PC-3 (cell line): ENCODE data around the gene GDPD3. TPM values are rescaled to one million over a fixed set of nuclear protein-coding genes. Genes with fewer than 3 reads are reported as not detected.
A peak's percentile ranks its signal among the peaks of the same experiment; 100 is the strongest.

Source experiments
- ATAC-seq: fragments of 200-7000 bp; cut with Tn5 transposase; 2 replicates; pipeline ENCODE4 v1.9.1; 2020; ENCODE audit warnings: mild to moderate bottlenecking, moderate library complexity
- BruUV-seq: library from RNA; stranded (reverse); fragments of 400-500 nt; replicated peaks from 2 replicates; lab custom pipeline; 2021; lab: Mats Ljungman, UMichigan
- CTCF ChIA-PET: fragments of 300-600 bp; sonication (Branson Sonifier 250); formaldehyde crosslinking; loops from one replicate; lab custom pipeline; 2022; ENCODE audit warnings: antibody characterized with exemption; lab: Charles Lee
- POLR2A ChIA-PET: fragments of 300-600 bp; sonication (Branson Sonifier 250); formaldehyde crosslinking; loops from one replicate; lab custom pipeline; 2022; ENCODE audit warnings: antibody characterized with exemption; ENCODE audit not compliant: unreplicated experiment; lab: Charles Lee
- DNase-seq: peaks from one replicate; pipeline ENCODE4 v3.0.0-alpha.2; 2015
- H2AFZ ChIP-seq: fragments of 300-600 bp; sonication (generic); 2 replicates; pipeline ENCODE4 v1.6.0; 2016; ENCODE audit warnings: antibody characterized with exemption, low read length
- H3F3A ChIP-seq: fragments of 300-600 bp; sonication (generic); one replicate; pipeline ENCODE4 v1.6.0; 2017; ENCODE audit warnings: antibody characterized with exemption, low read length, control low read depth, mild to moderate bottlenecking; ENCODE audit not compliant: unreplicated experiment
- H3K27ac ChIP-seq: fragments of 300-600 bp; sonication (generic); 2 replicates; pipeline ENCODE4 v1.5.1; 2016; ENCODE audit warnings: mild to moderate bottlenecking, low read length
- H3K27me3 ChIP-seq: fragments of 300-600 bp; sonication (generic); 2 replicates; pipeline ENCODE4 v1.6.1; 2016; ENCODE audit warnings: low read length, mixed read lengths
- H3K36me3 ChIP-seq: fragments of 300-600 bp; sonication (generic); 2 replicates; pipeline ENCODE4 v1.6.1; 2016; ENCODE audit warnings: low read depth, mixed run types, low read length, mixed read lengths
- H3K4me1 ChIP-seq: fragments of 300-600 bp; sonication (generic); 2 replicates; pipeline ENCODE4 v1.5.1; 2016; ENCODE audit warnings: low read length; ENCODE audit not compliant: insufficient read depth
- H3K4me2 ChIP-seq: fragments of 300-600 bp; sonication (generic); 2 replicates; pipeline ENCODE4 v1.6.0; 2016; ENCODE audit warnings: low read length
- H3K4me3 ChIP-seq: fragments of 300-600 bp; sonication (generic); 2 replicates; pipeline ENCODE4 v1.5.1; 2016; ENCODE audit warnings: mild to moderate bottlenecking, low read length, mixed read lengths
- H3K79me2 ChIP-seq: fragments of 300-600 bp; sonication (generic); 2 replicates; pipeline ENCODE4 v1.6.1; 2017; ENCODE audit warnings: low read length, mixed read lengths
- H3K9ac ChIP-seq: fragments of 300-600 bp; sonication (generic); 2 replicates; pipeline ENCODE4 v1.6.0; 2016; ENCODE audit warnings: mild to moderate bottlenecking, low read length
- H3K9me2 ChIP-seq: fragments of 300-600 bp; sonication (generic); replicated peaks from 2 replicates; pipeline ENCODE4 v1.6.1; 2016; ENCODE audit warnings: mixed run types, low read length, mixed read lengths
- H3K9me3 ChIP-seq: fragments of 300-600 bp; sonication (generic); 2 replicates; pipeline ENCODE4 v1.6.1; 2016; ENCODE audit warnings: low read length, mixed read lengths
- H4K20me1 ChIP-seq: fragments of 300-600 bp; sonication (generic); 2 replicates; pipeline ENCODE4 v1.6.1; 2016; ENCODE audit warnings: low read length, mixed read lengths
- EZH2 ChIP-seq: fragments of 300-600 bp; sonication (generic); IDR thresholded peaks from one replicate; pipeline ENCODE4 v1.6.1; 2017; ENCODE audit warnings: antibody characterized with exemption, mild to moderate bottlenecking, low read length; ENCODE audit not compliant: unreplicated experiment
- EZH2phosphoT487 ChIP-seq: fragments of 300-600 bp; sonication (generic); IDR thresholded peaks from 2 replicates; pipeline ENCODE4 v1.6.1; 2018; ENCODE audit warnings: mild to moderate bottlenecking, antibody characterized with exemption, low read length, borderline replicate concordance
- intact Hi-C: fragments of 100-400 bp; cut with micrococcal nuclease; formaldehyde crosslinking; loops from 2 replicates; pipeline ENCODE4 v1.9.0; 2023
- total RNA-seq: library from RNA; depleted of rRNA; stranded (reverse); fragments of >200 nt; gene quantifications from 2 replicates; pipeline ENCODE4 v1.2.3, GENCODE V29; 2014
- TF ChIP-seq, protein P1 (sequence below): fragments of 300-600 bp; sonication (generic); conservative IDR thresholded peaks from 2 replicates; pipeline ENCODE4 v1.5.1; 2017; ENCODE audit warnings: antibody characterized with exemption, low read depth, mild to moderate bottlenecking, low read length

GDPD3 gene
- total RNA-seq, 1 experiment from 2014 or later = 3.4 TPM

DNA sequence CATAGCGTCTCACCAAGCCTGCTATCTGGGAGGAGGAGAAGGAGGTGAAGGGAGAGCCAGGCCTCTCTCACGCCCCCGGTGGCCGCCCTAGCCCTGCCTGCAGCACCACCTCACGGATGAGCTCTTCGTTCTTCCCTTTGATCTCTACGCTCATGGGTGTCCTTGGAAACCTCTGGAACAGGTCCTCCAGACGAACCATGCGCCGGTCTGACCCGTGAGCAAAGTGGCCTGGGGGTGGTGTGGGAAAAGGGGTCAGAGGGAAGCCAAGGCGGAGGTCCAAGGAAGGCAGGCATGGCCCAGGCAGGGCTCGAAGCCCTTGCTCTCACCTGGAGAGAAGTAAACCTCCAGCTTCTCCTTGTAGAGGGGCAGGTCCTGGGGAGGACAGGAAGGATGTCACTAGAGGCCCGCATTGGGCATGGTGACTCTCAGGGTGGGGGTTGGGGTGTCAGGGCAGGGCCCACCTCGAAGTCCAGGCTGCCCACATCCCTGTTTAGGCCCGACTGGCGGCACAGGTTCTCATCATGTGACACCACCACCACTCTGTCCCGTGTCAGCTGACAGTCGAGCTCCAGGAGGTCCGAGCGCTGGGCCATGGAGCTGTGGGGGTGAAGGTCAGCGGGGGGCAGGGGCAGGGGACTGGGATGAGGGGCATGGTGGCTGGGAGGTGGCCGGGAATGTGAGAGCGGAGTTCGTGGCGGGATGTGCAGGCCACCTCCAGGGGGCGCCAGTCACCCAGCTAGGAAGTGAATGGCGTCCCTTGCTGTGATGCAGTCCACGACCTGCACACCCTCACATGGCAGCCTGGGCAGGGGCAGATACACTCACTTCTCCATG, 923 bp downstream of the GDPD3 start:
- intact Hi-C loops = no loop called here
- no peaks in the 10 kb centered on the region for H3K9me3 ChIP-seq
- no peaks in the 10 kb centered on the region for H3K79me2 ChIP-seq
- no peaks in the 10 kb centered on the region for H3K36me3 ChIP-seq
- no peak overlapping the region for H3K4me3 ChIP-seq
- no peak for TF ChIP-seq EZH2phosphoT487
- no peak for TF ChIP-seq EZH2
- TF ChIP-seq, protein P1, sequence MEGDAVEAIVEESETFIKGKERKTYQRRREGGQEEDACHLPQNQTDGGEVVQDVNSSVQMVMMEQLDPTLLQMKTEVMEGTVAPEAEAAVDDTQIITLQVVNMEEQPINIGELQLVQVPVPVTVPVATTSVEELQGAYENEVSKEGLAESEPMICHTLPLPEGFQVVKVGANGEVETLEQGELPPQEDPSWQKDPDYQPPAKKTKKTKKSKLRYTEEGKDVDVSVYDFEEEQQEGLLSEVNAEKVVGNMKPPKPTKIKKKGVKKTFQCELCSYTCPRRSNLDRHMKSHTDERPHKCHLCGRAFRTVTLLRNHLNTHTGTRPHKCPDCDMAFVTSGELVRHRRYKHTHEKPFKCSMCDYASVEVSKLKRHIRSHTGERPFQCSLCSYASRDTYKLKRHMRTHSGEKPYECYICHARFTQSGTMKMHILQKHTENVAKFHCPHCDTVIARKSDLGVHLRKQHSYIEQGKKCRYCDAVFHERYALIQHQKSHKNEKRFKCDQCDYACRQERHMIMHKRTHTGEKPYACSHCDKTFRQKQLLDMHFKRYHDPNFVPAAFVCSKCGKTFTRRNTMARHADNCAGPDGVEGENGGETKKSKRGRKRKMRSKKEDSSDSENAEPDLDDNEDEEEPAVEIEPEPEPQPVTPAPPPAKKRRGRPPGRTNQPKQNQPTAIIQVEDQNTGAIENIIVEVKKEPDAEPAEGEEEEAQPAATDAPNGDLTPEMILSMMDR = peak; percentile 55
- ChIA-PET CTCF (interaction anchor here (0.6 kb wide), 1 partner anchor 66 kb away, joined by 3 read pairs; no protein-coding TSS in a partner anchor), POLR2A (no interaction called here)
- H3F3A ChIP-seq = no peaks in the 10 kb centered on the region
- no peak overlapping the region for H3K9ac ChIP-seq
- peaks cover 11% of the 10 kb centered on the region for H3K4me1 ChIP-seq
- no peak overlapping the region for H3K27ac ChIP-seq
- no peaks in the 10 kb centered on the region for H4K20me1 ChIP-seq
- BruUV-seq = no TSS peak
- peak; percentile 32 for DNase-seq
- H2AFZ ChIP-seq = no peak overlapping the region
- ATAC-seq = peak; percentile 45
- H3K9me2 ChIP-seq = no peaks in the 10 kb centered on the region
- no peaks in the 10 kb centered on the region for H3K27me3 ChIP-seq
- H3K4me2 ChIP-seq = no peak overlapping the region

DNA sequence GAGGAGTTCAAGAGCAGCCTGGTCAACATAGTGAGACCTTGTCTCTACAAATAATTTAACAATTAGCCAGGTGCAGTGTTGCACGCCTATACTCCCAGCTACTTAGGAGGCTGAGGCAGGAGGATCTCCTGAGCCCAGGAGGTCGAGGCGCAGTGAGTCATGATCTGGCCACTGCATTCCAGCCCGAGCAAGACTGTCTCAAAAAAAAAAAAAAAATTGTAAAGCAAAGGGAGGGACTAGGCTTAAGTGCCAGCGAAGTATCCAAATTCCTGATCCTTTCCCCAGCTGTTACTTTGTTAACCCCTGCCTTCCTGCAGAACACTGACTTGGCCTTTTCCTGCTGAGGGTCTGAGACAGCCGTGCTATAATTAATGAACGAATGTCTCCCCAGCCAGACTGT, 2.7 kb downstream of the GDPD3 start:
- CTCF ChIA-PET = interaction anchor here (0.6 kb wide), 1 partner anchor 72 kb away, joined by 4 read pairs; no protein-coding TSS in a partner anchor
- H3K27me3 ChIP-seq = no peaks in the 10 kb centered on the region
- peaks cover 11% of the 10 kb centered on the region for H3K4me1 ChIP-seq
- H3K9me2 ChIP-seq = no peaks in the 10 kb centered on the region
- H3K9me3 ChIP-seq = no peaks in the 10 kb centered on the region
- H3F3A ChIP-seq = no peaks in the 10 kb centered on the region
- no peak for DNase-seq
- H3K79me2 ChIP-seq = no peaks in the 10 kb centered on the region
- no peak for ATAC-seq
- H4K20me1 ChIP-seq = no peaks in the 10 kb centered on the region
- POLR2A ChIA-PET = no interaction called here
- TF ChIP-seq EZH2 (no peak), EZH2phosphoT487 (no peak)
- TF ChIP-seq, protein P1 = no peak
- intact Hi-C loops = no loop called here
- no peak overlapping the region for H3K9ac ChIP-seq
- no peak overlapping the region for H3K4me3 ChIP-seq
- H3K27ac ChIP-seq = no peak overlapping the region
- H3K36me3 ChIP-seq = no peaks in the 10 kb centered on the region
- BruUV-seq = no TSS peak
- no peak overlapping the region for H2AFZ ChIP-seq
- no peak overlapping the region for H3K4me2 ChIP-seq
